Measurements from ENCODE around the gene PRKAR2B.

- TF ChIP-seq, protein P1, sequence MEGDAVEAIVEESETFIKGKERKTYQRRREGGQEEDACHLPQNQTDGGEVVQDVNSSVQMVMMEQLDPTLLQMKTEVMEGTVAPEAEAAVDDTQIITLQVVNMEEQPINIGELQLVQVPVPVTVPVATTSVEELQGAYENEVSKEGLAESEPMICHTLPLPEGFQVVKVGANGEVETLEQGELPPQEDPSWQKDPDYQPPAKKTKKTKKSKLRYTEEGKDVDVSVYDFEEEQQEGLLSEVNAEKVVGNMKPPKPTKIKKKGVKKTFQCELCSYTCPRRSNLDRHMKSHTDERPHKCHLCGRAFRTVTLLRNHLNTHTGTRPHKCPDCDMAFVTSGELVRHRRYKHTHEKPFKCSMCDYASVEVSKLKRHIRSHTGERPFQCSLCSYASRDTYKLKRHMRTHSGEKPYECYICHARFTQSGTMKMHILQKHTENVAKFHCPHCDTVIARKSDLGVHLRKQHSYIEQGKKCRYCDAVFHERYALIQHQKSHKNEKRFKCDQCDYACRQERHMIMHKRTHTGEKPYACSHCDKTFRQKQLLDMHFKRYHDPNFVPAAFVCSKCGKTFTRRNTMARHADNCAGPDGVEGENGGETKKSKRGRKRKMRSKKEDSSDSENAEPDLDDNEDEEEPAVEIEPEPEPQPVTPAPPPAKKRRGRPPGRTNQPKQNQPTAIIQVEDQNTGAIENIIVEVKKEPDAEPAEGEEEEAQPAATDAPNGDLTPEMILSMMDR (IDR thresholded peaks at IDR 0.05; ENCODE audit: poor library complexity, severe bottlenecking): no peak
- no peak for TF ChIP-seq SMC3 (conservative IDR thresholded peaks at IDR 0.05; ENCODE audit: poor library complexity)
- TF ChIP-seq RAD21 (conservative IDR thresholded peaks at IDR 0.05): no peak
- TF ChIP-seq EZH2 (IDR thresholded peaks at IDR 0.05; ENCODE audit: borderline replicate concordance, insufficient read depth, low read length, poor library complexity, severe bottlenecking): no peak
- TF ChIP-seq MXI1 (conservative IDR thresholded peaks at IDR 0.05; ENCODE audit: poor library complexity, severe bottlenecking): no peak
- TF ChIP-seq EP300 (conservative IDR thresholded peaks at IDR 0.05; ENCODE audit: poor library complexity, severe bottlenecking): no peak
- TF ChIP-seq, protein P2, sequence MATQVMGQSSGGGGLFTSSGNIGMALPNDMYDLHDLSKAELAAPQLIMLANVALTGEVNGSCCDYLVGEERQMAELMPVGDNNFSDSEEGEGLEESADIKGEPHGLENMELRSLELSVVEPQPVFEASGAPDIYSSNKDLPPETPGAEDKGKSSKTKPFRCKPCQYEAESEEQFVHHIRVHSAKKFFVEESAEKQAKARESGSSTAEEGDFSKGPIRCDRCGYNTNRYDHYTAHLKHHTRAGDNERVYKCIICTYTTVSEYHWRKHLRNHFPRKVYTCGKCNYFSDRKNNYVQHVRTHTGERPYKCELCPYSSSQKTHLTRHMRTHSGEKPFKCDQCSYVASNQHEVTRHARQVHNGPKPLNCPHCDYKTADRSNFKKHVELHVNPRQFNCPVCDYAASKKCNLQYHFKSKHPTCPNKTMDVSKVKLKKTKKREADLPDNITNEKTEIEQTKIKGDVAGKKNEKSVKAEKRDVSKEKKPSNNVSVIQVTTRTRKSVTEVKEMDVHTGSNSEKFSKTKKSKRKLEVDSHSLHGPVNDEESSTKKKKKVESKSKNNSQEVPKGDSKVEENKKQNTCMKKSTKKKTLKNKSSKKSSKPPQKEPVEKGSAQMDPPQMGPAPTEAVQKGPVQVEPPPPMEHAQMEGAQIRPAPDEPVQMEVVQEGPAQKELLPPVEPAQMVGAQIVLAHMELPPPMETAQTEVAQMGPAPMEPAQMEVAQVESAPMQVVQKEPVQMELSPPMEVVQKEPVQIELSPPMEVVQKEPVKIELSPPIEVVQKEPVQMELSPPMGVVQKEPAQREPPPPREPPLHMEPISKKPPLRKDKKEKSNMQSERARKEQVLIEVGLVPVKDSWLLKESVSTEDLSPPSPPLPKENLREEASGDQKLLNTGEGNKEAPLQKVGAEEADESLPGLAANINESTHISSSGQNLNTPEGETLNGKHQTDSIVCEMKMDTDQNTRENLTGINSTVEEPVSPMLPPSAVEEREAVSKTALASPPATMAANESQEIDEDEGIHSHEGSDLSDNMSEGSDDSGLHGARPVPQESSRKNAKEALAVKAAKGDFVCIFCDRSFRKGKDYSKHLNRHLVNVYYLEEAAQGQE (IDR thresholded peaks at IDR 0.05; ENCODE audit: borderline replicate concordance): no peak
Observed at GRCh38 chr7:107203607-107204006, 159.1 kb downstream of the PRKAR2B start.
